GM18951 (cell line): ENCODE measurements around the gene NIPBL.
"Not testable (repeated sequence)": the region's sequence is repeated elsewhere in the genome, so short reads cannot be mapped to it uniquely, and the experiment has no call there.

Experiments
- POLR2A ChIP-seq: IDR thresholded peaks from 4 replicates; pipeline ENCODE4 v1.6.1; 2011; ENCODE audit warnings: mild to moderate bottlenecking; ENCODE audit not compliant: insufficient read length, insufficient read depth; ENCODE audit errors: extremely low read depth
- in situ Hi-C: fragments of 300-500 bp; cut with MboI; formaldehyde crosslinking; loops from one replicate; pipeline ENCODE4 v1.12.0; 2022; ENCODE audit warnings: low sequenced_read_pairs, mixed read lengths, inconsistent platforms; ENCODE audit not compliant: unreplicated experiment

The NIPBL gene

GRCh38 chr5:36899860-36900259 lies 23.3 kb downstream of the NIPBL start:
- in situ Hi-C loops: no loop called here
- no peak for TF ChIP-seq POLR2A

- in situ Hi-C loops: no loop called here
- TF ChIP-seq POLR2A: no peak
Observed at GRCh38 chr5:36900283-36900682, 23.7 kb downstream of the NIPBL start.

GRCh38 chr5:36901077-36901476 lies 24.5 kb downstream of the NIPBL start:
- in situ Hi-C loops: not testable (repeated sequence)

- TF ChIP-seq POLR2A: no peak
- in situ Hi-C loops: no loop called here
Observed at GRCh38 chr5:36901856-36902255, 25.3 kb downstream of the NIPBL start.

GRCh38 chr5:36902353-36902752 lies 25.8 kb downstream of the NIPBL start:
- in situ Hi-C loops: no loop called here
- no peak for TF ChIP-seq POLR2A

GRCh38 chr5:36904677-36905076 lies 28.1 kb downstream of the NIPBL start:
- in situ Hi-C loops: no loop called here
- TF ChIP-seq POLR2A: no peak

GRCh38 chr5:36908544-36909260 lies 32.1 kb downstream of the NIPBL start:
- no peak for TF ChIP-seq POLR2A
- in situ Hi-C loops: no loop called here

GRCh38 chr5:36915653-36916052 lies 39.1 kb downstream of the NIPBL start:
- in situ Hi-C loops: no loop called here
- no peak for TF ChIP-seq POLR2A

GRCh38 chr5:36916614-36917013 lies 40.0 kb downstream of the NIPBL start:
- in situ Hi-C loops: not testable (repeated sequence)

GRCh38 chr5:36917358-36917757 lies 40.8 kb downstream of the NIPBL start:
- in situ Hi-C loops: not testable (repeated sequence)

GRCh38 chr5:36919238-36919637 lies 42.7 kb downstream of the NIPBL start:
- in situ Hi-C loops: no loop called here
- TF ChIP-seq POLR2A: no peak

GRCh38 chr5:36919650-36920049 lies 43.1 kb downstream of the NIPBL start:
- in situ Hi-C loops: no loop called here

GRCh38 chr5:36928947-36929346 lies 52.4 kb downstream of the NIPBL start:
- TF ChIP-seq POLR2A: no peak
- in situ Hi-C loops: no loop called here

More at GRCh38 chr5:36919650-36920049, 43.1 kb downstream of the NIPBL start:
- TF ChIP-seq POLR2A: no peak

- in situ Hi-C loops: no loop called here
Observed at GRCh38 chr5:36929438-36929837, 52.9 kb downstream of the NIPBL start.

GRCh38 chr5:36932056-36932455 lies 55.5 kb downstream of the NIPBL start:
- no peak for TF ChIP-seq POLR2A
- in situ Hi-C loops: no loop called here

More at GRCh38 chr5:36929438-36929837, 52.9 kb downstream of the NIPBL start:
- no peak for TF ChIP-seq POLR2A

GRCh38 chr5:36932699-36933098 lies 56.1 kb downstream of the NIPBL start:
- no peak for TF ChIP-seq POLR2A
- in situ Hi-C loops: no loop called here
